ENCODE results near the gene OOSP4B. TPM values are rescaled to one million over a fixed set of nuclear protein-coding genes. Genes with fewer than 3 reads are reported as not detected.

OOSP4B gene
- total RNA-seq, 1 experiment from 2014 or later, result not detected

DNA sequence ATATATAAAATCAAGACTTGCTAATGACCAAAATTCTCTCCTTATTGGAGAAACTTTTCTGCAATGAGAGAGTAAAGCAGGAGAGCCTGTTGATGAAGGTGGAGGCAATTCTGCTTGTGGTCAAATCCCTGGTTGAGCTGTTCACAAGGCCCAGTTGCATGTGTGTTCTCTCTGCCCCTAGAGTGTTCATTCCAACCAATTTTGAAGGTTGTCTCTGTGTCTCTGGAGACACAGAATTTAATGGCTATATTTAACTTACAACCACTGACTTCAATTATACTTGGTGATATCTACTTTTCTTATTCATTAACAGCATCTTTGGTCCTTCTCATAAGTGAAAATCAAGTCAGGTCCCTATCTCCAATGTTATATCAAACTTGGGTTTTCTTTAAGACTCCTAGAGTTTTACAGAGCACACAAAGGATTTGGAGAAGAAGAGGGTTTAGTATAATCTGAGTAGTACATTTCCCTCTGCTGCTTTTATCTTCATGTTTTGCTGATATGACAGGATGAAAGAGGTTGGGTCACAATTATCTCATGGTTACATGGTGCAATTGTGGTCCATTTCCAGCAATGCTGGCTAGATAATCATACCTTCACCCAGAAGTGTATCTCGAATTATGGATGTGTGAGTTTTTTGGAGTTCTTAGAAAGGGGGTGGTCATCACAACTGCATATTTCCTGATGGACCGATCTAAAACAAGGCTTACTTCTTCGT, 49.1 kb upstream of the OOSP4B start (continued):
- TF ChIP-seq ERG (CRISPR knock-in tag; IDR thresholded peaks at IDR 0.05) (no peak), ZSCAN18 (CRISPR knock-in tag; IDR thresholded peaks at IDR 0.05) (no peak), OVOL2 (CRISPR knock-in tag; IDR thresholded peaks at IDR 0.05; ENCODE audit: borderline replicate concordance) (no peak), ZNF232 (CRISPR knock-in tag; IDR thresholded peaks at IDR 0.05) (no peak)

DNA sequence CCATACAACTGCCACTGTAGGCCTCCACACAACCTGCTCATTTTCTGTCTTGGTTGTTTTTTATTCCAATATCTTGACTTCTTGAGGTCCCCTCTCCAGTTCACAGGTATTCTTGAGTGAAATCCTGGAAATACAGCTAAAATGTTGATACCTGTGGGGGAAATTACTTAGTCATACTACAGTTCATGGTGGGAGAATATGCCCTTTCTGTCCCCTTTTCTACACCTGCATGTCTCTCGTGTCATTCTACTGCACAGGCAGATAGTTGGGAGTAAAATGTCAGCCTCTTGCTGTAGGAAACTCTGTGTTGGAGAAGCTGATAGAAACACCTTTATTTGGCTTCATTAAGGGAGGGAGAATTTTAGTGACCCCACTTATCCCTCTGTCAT, 48.6 kb upstream of the OOSP4B start:
- ChIA-PET CTCF (no interaction called here), POLR2A (no interaction called here)
- no peak for DNase-seq (ENCODE audit: low spot score)
- Mint-ChIP-seq H3K36me3 (no peaks in the 10 kb centered on the region), H3K4me3 (no peak overlapping the region), H3K27me3 (ENCODE audit: low read depth) (no peaks in the 10 kb centered on the region), H3K9me3 (no peaks in the 10 kb centered on the region), H3K4me1 (peaks cover 31% of the 10 kb centered on the region), H3K27ac (no peak overlapping the region)
- TF ChIP-seq, protein P1, sequence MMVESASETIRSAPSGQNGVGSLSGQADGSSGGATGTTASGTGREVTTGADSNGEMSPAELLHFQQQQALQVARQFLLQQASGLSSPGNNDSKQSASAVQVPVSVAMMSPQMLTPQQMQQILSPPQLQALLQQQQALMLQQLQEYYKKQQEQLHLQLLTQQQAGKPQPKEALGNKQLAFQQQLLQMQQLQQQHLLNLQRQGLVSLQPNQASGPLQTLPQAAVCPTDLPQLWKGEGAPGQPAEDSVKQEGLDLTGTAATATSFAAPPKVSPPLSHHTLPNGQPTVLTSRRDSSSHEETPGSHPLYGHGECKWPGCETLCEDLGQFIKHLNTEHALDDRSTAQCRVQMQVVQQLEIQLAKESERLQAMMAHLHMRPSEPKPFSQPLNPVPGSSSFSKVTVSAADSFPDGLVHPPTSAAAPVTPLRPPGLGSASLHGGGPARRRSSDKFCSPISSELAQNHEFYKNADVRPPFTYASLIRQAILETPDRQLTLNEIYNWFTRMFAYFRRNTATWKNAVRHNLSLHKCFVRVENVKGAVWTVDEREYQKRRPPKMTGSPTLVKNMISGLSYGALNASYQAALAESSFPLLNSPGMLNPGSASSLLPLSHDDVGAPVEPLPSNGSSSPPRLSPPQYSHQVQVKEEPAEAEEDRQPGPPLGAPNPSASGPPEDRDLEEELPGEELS (CRISPR knock-in tag; IDR thresholded peaks at IDR 0.05), result no peak
- TF ChIP-seq, protein P2, sequence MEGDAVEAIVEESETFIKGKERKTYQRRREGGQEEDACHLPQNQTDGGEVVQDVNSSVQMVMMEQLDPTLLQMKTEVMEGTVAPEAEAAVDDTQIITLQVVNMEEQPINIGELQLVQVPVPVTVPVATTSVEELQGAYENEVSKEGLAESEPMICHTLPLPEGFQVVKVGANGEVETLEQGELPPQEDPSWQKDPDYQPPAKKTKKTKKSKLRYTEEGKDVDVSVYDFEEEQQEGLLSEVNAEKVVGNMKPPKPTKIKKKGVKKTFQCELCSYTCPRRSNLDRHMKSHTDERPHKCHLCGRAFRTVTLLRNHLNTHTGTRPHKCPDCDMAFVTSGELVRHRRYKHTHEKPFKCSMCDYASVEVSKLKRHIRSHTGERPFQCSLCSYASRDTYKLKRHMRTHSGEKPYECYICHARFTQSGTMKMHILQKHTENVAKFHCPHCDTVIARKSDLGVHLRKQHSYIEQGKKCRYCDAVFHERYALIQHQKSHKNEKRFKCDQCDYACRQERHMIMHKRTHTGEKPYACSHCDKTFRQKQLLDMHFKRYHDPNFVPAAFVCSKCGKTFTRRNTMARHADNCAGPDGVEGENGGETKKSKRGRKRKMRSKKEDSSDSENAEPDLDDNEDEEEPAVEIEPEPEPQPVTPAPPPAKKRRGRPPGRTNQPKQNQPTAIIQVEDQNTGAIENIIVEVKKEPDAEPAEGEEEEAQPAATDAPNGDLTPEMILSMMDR (IDR thresholded peaks at IDR 0.05), result no peak
- no peak for TF ChIP-seq ZNF425 (CRISPR knock-in tag; conservative IDR thresholded peaks at IDR 0.05)
- no peak for TF ChIP-seq SOX15 (CRISPR knock-in tag; IDR thresholded peaks at IDR 0.05)
- TF ChIP-seq, protein P3, sequence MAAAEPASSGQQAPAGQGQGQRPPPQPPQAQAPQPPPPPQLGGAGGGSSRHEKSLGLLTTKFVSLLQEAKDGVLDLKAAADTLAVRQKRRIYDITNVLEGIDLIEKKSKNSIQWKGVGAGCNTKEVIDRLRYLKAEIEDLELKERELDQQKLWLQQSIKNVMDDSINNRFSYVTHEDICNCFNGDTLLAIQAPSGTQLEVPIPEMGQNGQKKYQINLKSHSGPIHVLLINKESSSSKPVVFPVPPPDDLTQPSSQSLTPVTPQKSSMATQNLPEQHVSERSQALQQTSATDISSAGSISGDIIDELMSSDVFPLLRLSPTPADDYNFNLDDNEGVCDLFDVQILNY (CRISPR knock-in tag; IDR thresholded peaks at IDR 0.05), result no peak
- TF ChIP-seq, protein P4, sequence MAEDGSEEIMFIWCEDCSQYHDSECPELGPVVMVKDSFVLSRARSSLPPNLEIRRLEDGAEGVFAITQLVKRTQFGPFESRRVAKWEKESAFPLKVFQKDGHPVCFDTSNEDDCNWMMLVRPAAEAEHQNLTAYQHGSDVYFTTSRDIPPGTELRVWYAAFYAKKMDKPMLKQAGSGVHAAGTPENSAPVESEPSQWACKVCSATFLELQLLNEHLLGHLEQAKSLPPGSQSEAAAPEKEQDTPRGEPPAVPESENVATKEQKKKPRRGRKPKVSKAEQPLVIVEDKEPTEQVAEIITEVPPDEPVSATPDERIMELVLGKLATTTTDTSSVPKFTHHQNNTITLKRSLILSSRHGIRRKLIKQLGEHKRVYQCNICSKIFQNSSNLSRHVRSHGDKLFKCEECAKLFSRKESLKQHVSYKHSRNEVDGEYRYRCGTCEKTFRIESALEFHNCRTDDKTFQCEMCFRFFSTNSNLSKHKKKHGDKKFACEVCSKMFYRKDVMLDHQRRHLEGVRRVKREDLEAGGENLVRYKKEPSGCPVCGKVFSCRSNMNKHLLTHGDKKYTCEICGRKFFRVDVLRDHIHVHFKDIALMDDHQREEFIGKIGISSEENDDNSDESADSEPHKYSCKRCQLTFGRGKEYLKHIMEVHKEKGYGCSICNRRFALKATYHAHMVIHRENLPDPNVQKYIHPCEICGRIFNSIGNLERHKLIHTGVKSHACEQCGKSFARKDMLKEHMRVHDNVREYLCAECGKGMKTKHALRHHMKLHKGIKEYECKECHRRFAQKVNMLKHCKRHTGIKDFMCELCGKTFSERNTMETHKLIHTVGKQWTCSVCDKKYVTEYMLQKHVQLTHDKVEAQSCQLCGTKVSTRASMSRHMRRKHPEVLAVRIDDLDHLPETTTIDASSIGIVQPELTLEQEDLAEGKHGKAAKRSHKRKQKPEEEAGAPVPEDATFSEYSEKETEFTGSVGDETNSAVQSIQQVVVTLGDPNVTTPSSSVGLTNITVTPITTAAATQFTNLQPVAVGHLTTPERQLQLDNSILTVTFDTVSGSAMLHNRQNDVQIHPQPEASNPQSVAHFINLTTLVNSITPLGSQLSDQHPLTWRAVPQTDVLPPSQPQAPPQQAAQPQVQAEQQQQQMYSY (CRISPR knock-in tag; IDR thresholded peaks at IDR 0.05), result no peak
- TF ChIP-seq, protein P5, sequence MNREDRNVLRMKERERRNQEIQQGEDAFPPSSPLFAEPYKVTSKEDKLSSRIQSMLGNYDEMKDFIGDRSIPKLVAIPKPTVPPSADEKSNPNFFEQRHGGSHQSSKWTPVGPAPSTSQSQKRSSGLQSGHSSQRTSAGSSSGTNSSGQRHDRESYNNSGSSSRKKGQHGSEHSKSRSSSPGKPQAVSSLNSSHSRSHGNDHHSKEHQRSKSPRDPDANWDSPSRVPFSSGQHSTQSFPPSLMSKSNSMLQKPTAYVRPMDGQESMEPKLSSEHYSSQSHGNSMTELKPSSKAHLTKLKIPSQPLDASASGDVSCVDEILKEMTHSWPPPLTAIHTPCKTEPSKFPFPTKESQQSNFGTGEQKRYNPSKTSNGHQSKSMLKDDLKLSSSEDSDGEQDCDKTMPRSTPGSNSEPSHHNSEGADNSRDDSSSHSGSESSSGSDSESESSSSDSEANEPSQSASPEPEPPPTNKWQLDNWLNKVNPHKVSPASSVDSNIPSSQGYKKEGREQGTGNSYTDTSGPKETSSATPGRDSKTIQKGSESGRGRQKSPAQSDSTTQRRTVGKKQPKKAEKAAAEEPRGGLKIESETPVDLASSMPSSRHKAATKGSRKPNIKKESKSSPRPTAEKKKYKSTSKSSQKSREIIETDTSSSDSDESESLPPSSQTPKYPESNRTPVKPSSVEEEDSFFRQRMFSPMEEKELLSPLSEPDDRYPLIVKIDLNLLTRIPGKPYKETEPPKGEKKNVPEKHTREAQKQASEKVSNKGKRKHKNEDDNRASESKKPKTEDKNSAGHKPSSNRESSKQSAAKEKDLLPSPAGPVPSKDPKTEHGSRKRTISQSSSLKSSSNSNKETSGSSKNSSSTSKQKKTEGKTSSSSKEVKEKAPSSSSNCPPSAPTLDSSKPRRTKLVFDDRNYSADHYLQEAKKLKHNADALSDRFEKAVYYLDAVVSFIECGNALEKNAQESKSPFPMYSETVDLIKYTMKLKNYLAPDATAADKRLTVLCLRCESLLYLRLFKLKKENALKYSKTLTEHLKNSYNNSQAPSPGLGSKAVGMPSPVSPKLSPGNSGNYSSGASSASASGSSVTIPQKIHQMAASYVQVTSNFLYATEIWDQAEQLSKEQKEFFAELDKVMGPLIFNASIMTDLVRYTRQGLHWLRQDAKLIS (CRISPR knock-in tag; IDR thresholded peaks at IDR 0.05; ENCODE audit: borderline replicate concordance), result no peak
- ATAC-seq, result no peak

Data from WTC11 (cell line).